Thyroid gland (tissue), 4 donors: ENCODE results near the gene PDZD7. TPM values are rescaled to one million over a fixed set of nuclear protein-coding genes. Genes with fewer than 3 reads are reported as not detected.

ENCODE experiments used
- DNase-seq, 2 donors: peaks; one replicate each; pipeline ENCODE4 v3.0.0-alpha.2; 2019
- H3K27ac ChIP-seq, 3 donors: fragments of 200-600 bp; sonication (generic); 1 replicate in 2 of 3; 2 replicates in 1 of 3; pipeline ENCODE4 v1.5.1; 2016 to 2019; ENCODE audit warnings: mild to moderate bottlenecking in 1 of 3, moderate library complexity in 1 of 3
- H3K27me3 ChIP-seq: fragments of 200-600 bp; sonication (generic); one replicate; pipeline ENCODE4 v1.5.1; 2019
- H3K36me3 ChIP-seq, 2 donors: fragments of 200-600 bp; sonication (generic); one replicate each; pipeline ENCODE4 v1.5.1; 2016 to 2019
- H3K4me1 ChIP-seq, 2 donors: fragments of 200-600 bp; sonication (generic); one replicate each; pipeline ENCODE4 v1.5.1; 2017 to 2019
- H3K4me3 ChIP-seq, 3 donors: fragments of 200-600 bp; sonication (generic); replicated peaks in 1 of 3; 1 replicate in 2 of 3; 2 replicates in 1 of 3; pipeline ENCODE4 v1.5.1; 2016; ENCODE audit warnings: mild to moderate bottlenecking in 1 of 3
- H3K9me3 ChIP-seq: fragments of 200-600 bp; sonication (generic); one replicate; pipeline ENCODE4 v1.5.1; 2017
- POLR2A ChIP-seq, 2 donors: fragments of 450-650 bp; IDR thresholded peaks; one replicate each; pipeline ENCODE4 v1.6.1; 2017; ENCODE audit warnings: antibody characterized with exemption in 2 of 2, mild to moderate bottlenecking in 2 of 2, moderate library complexity in 1 of 2
- WGBS, 2 donors: methylation state at CpG; one replicate each; pipeline ENCODE4 v1.1.5; 2017; 5-methylcytosine and 5-hydroxymethylcytosine counted together
- intact Hi-C: fragments of 100-400 bp; cut with DNase I; formaldehyde crosslinking; loops from one replicate; pipeline ENCODE4 v1.15.1; 2023
- total RNA-seq, 4 donors: library from RNA; depleted of rRNA; stranded (reverse); fragments of >200 nt; gene quantifications; one replicate each; pipeline ENCODE4 v1.2.3, GENCODE V29; 2016
- TF ChIP-seq, protein P1 (sequence below), 6 experiments: fragments of 200-600 bp in 3 of 6; fragments of 450-650 bp in 3 of 6; sonication (generic) in 3 of 6; IDR thresholded peaks; one replicate each; pipeline ENCODE4 v1.5.1; 2016 to 2019; ENCODE audit warnings: antibody characterized with exemption in 6 of 6, mild to moderate bottlenecking in 2 of 6, inconsistent platforms in 1 of 6, moderate library complexity in 1 of 6

PDZD7 gene
- total RNA-seq, 4 donors from 2014 or later: 0.24 to 1.1 (median 0.69) TPM

- WGBS, 2 donors: 64 to 65% methylated on average over 9 of the region's 9 CpGs
- DNase-seq: no peak
- H3K4me3 ChIP-seq: no peak overlapping the region
- TF ChIP-seq POLR2A (IDR thresholded peaks at IDR 0.05): no peak
- TF ChIP-seq, protein P1, sequence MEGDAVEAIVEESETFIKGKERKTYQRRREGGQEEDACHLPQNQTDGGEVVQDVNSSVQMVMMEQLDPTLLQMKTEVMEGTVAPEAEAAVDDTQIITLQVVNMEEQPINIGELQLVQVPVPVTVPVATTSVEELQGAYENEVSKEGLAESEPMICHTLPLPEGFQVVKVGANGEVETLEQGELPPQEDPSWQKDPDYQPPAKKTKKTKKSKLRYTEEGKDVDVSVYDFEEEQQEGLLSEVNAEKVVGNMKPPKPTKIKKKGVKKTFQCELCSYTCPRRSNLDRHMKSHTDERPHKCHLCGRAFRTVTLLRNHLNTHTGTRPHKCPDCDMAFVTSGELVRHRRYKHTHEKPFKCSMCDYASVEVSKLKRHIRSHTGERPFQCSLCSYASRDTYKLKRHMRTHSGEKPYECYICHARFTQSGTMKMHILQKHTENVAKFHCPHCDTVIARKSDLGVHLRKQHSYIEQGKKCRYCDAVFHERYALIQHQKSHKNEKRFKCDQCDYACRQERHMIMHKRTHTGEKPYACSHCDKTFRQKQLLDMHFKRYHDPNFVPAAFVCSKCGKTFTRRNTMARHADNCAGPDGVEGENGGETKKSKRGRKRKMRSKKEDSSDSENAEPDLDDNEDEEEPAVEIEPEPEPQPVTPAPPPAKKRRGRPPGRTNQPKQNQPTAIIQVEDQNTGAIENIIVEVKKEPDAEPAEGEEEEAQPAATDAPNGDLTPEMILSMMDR (IDR thresholded peaks at IDR 0.05): no peak
- no peaks in the 10 kb centered on the region for H3K36me3 ChIP-seq
- intact Hi-C loops: no loop called here
- H3K27me3 ChIP-seq: no peaks in the 10 kb centered on the region
- H3K4me1 ChIP-seq: no peaks in the 10 kb centered on the region
- H3K9me3 ChIP-seq: no peaks in the 10 kb centered on the region
- H3K27ac ChIP-seq: no peak overlapping the region
These were observed 42.0 kb upstream of the PDZD7 start for GRCh38 chr10:101072923-101073322.

DNA sequence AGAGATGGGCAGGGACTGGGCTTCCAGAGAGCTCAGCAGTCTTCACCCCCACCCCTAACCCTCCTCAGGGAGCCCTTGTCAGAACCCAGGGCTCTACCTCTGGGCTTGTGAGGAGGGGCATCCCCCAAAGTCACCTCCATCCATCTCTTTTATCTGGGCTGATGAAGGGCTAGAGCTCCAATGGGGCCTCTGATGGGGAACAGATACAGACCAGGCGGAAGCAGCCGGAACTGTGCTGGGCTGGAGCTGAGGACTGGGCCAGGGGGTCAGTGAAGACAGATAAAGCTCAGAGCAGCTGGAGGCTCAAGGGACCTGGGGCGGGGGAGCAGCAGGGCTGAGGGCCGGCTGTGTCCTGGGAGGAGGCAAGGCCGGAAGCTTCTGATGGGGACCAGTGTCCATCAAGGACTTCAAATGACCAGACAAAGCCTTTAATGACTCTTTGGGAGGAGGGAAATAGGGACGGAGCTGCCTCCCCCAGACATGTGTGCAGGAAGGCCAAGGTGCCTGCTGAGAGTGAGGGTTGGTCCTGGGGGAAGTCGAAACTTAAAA is 41.0 kb upstream of the PDZD7 start:
- no peak overlapping the region for H3K27ac ChIP-seq
- H3K4me1 ChIP-seq: peaks cover 7% of the 10 kb centered on the region in 2 donors
- DNase-seq: no peak
- no peaks in the 10 kb centered on the region for H3K36me3 ChIP-seq
- H3K9me3 ChIP-seq: no peaks in the 10 kb centered on the region
- H3K27me3 ChIP-seq: no peaks in the 10 kb centered on the region
- 53 to 55% methylated on average over 7 of the region's 7 CpGs for WGBS, 2 donors
- intact Hi-C loops: no loop called here
- no peak overlapping the region for H3K4me3 ChIP-seq
- TF ChIP-seq, protein P1 (IDR thresholded peaks at IDR 0.05): no peak
- no peak for TF ChIP-seq POLR2A (IDR thresholded peaks at IDR 0.05)

DNA sequence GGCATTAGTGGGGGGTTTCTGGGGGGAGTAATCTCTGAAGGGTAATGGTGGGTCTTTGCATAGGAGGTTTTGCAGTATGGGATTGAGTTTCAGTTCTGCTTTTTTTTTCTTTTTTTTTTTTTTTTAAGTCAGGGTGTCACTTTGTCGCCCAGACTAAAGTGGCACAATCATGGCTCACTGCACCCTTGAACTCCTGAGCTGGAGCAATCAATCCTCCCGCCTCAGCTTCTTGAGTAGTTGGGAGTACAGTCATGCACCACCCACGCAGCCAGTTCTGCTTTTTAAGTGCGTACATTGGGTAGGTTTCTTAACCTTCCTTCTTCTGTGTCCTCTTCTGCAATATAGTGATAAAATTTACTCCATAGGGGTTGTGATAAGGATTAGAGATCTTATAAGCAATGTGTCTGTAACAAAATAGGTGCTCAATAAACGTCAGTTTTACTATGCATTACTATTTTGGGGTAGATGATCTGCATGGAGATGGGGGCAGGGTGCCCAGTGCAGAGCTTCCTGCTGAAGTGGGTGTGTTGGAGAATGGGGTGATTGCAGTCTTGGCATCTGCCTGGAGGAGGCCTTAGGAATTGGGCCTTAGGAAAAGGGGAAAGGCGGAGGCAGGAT is 40.4 kb upstream of the PDZD7 start:
- intact Hi-C loops: no loop called here
- 70 to 75% methylated on average over 6 of the region's 6 CpGs for WGBS, 2 donors

DNA sequence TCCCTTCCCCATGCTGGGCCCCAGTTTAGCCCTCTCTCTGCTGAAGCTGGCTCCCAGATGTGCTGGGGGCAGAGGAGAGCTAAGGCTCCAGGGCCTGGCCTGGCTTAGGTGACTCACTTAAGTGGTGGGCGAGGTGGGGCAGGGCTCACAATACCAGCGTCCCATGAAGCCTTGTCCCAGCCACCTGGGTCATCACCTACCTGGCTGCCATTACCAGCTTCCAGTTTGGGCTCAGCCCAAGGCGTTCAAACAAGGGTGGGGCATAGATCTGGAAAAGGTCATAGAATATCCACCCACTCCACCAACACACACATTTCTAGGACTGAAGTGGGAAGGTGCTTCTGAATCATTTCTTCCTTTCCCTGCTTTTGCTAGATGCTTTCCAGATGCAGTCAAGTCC is 39.2 kb upstream of the PDZD7 start:
- WGBS, 2 donors: 86 to 100% methylated on average over 1 to 3 of the region's 3 CpGs
- Histone ChIP-seq H3K4me3 (no peak overlapping the region), H3K9me3 (no peaks in the 10 kb centered on the region), H3K27ac (no peak overlapping the region), H3K4me1 (peaks cover 21 to 22% of the 10 kb centered on the region in 2 donors), H3K36me3 (no peaks in the 10 kb centered on the region), H3K27me3 (no peaks in the 10 kb centered on the region)
- no peak for DNase-seq
- no peak for TF ChIP-seq POLR2A (IDR thresholded peaks at IDR 0.05)
- TF ChIP-seq, protein P1 (IDR thresholded peaks at IDR 0.05): no peak
- intact Hi-C loops: no loop called here

More for the DNA sequence above, 40.4 kb upstream of the PDZD7 start:
- Histone ChIP-seq H3K9me3 (no peaks in the 10 kb centered on the region), H3K27ac (no peak overlapping the region), H3K36me3 (no peaks in the 10 kb centered on the region), H3K4me1 (peaks cover 12 to 13% of the 10 kb centered on the region in 2 donors), H3K4me3 (no peak overlapping the region), H3K27me3 (no peaks in the 10 kb centered on the region)
- DNase-seq: no peak
- TF ChIP-seq, protein P1 (IDR thresholded peaks at IDR 0.05): no peak
- TF ChIP-seq POLR2A (IDR thresholded peaks at IDR 0.05): no peak

DNA sequence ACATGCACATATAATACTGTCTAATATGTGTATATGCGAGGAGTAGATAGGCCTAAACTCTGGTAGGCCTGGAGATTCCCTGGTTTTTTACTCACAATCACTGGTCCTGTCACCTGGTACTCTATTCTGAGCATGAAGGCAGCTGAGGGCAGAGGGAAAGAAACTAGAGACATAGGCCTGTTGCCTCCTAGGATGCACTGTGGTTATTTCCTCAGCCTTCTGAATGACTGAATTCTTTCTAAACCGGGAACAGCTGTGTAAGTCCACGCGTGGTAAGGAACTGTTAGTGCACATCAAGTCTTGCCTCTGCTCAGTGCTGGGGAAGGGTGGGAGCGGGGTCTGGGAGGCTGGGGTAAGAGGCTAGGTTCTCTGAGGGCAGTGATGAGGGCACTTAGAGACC is 38.5 kb upstream of the PDZD7 start:
- H3K27me3 ChIP-seq: no peaks in the 10 kb centered on the region
- intact Hi-C loops: loop anchor here (5.0 kb wide), 1 partner anchor 37 kb away; the partner anchor contains the start of genes PDZD7 and SFXN3

More for the DNA sequence above, 38.5 kb upstream of the PDZD7 start:
- no peaks in the 10 kb centered on the region for H3K9me3 ChIP-seq
- no peak overlapping the region for H3K27ac ChIP-seq
- H3K36me3 ChIP-seq: no peaks in the 10 kb centered on the region
- no peak for DNase-seq
- TF ChIP-seq POLR2A (IDR thresholded peaks at IDR 0.05): no peak
- TF ChIP-seq, protein P1 (IDR thresholded peaks at IDR 0.05): no peak
- WGBS, 2 donors: 82 to 87% methylated on average over 5 of the region's 5 CpGs
- no peak overlapping the region for H3K4me3 ChIP-seq
- H3K4me1 ChIP-seq: peaks cover 21 to 22% of the 10 kb centered on the region in 2 donors
